HG02678 (cell line): ENCODE results near the gene KIAA0825.

Source experiments
- ATAC-seq: cut with Tn5 transposase; IDR thresholded peaks from one replicate; pipeline ENCODE4 v1.9.1; 2021; ENCODE audit warnings: mild to moderate bottlenecking, moderate library complexity; ENCODE audit not compliant: unreplicated experiment

Gene KIAA0825

GRCh38 chr5:94260096-94260495 lies 358.3 kb downstream of the KIAA0825 start:
- ATAC-seq = no peak

GRCh38 chr5:94254214-94254613 lies 364.2 kb downstream of the KIAA0825 start:
- no peak for ATAC-seq

GRCh38 chr5:94250985-94251384 lies 367.4 kb downstream of the KIAA0825 start:
- ATAC-seq = no peak

- ATAC-seq = no peak
Observed at GRCh38 chr5:94249430-94249829, 369.0 kb downstream of the KIAA0825 start.

GRCh38 chr5:94248175-94248875 lies 370.1 kb downstream of the KIAA0825 start:
- no peak for ATAC-seq

GRCh38 chr5:94245608-94246007 lies 372.8 kb downstream of the KIAA0825 start:
- no peak for ATAC-seq

- no peak for ATAC-seq
Observed at GRCh38 chr5:94244921-94245320, 373.5 kb downstream of the KIAA0825 start.

GRCh38 chr5:94243612-94244011 lies 374.8 kb downstream of the KIAA0825 start:
- ATAC-seq = no peak

- no peak for ATAC-seq
Observed at GRCh38 chr5:94240993-94241651, 377.3 kb downstream of the KIAA0825 start.

- ATAC-seq = no peak
Observed at GRCh38 chr5:94240596-94240992, 377.8 kb downstream of the KIAA0825 start.

GRCh38 chr5:94240134-94240533 lies 378.3 kb downstream of the KIAA0825 start:
- no peak for ATAC-seq

GRCh38 chr5:94239266-94239665 lies 379.1 kb downstream of the KIAA0825 start:
- ATAC-seq = no peak

- ATAC-seq = no peak
Observed at GRCh38 chr5:94234987-94235386, 383.4 kb downstream of the KIAA0825 start.

GRCh38 chr5:94228791-94229190 lies 389.6 kb downstream of the KIAA0825 start:
- no peak for ATAC-seq

- no peak for ATAC-seq
Observed at GRCh38 chr5:94223235-94223634, 395.2 kb downstream of the KIAA0825 start.

GRCh38 chr5:94218374-94218773 lies 400.0 kb downstream of the KIAA0825 start:
- ATAC-seq = no peak

GRCh38 chr5:94217745-94218144 lies 400.7 kb downstream of the KIAA0825 start:
- ATAC-seq = no peak

GRCh38 chr5:94217216-94217615 lies 401.2 kb downstream of the KIAA0825 start:
- no peak for ATAC-seq

GRCh38 chr5:94212476-94212875 lies 405.9 kb downstream of the KIAA0825 start:
- ATAC-seq = no peak

GRCh38 chr5:94209774-94210355 lies 408.5 kb downstream of the KIAA0825 start:
- ATAC-seq = no peak

GRCh38 chr5:94209272-94209671 lies 409.1 kb downstream of the KIAA0825 start:
- no peak for ATAC-seq

- no peak for ATAC-seq
Observed at GRCh38 chr5:94199566-94199965, 418.8 kb downstream of the KIAA0825 start.
